Central memory CD4-positive, alpha-beta T cell (primary cell): Measurements from ENCODE around the gene CYSRT1.

ENCODE experiments used
- DNase-seq: peaks from one replicate; pipeline ENCODE4 v3.0.0; 2022

Gene CYSRT1

GRCh38 chr9:137227054-137227852, 2.3 kb downstream of the CYSRT1 start, which contains the start of gene RNF224:
RNF224 (plus strand) TSS chr9:137227502; CDS start chr9:137228336, 834 bp downstream.
- DNase-seq = peak; percentile 70

DNA sequence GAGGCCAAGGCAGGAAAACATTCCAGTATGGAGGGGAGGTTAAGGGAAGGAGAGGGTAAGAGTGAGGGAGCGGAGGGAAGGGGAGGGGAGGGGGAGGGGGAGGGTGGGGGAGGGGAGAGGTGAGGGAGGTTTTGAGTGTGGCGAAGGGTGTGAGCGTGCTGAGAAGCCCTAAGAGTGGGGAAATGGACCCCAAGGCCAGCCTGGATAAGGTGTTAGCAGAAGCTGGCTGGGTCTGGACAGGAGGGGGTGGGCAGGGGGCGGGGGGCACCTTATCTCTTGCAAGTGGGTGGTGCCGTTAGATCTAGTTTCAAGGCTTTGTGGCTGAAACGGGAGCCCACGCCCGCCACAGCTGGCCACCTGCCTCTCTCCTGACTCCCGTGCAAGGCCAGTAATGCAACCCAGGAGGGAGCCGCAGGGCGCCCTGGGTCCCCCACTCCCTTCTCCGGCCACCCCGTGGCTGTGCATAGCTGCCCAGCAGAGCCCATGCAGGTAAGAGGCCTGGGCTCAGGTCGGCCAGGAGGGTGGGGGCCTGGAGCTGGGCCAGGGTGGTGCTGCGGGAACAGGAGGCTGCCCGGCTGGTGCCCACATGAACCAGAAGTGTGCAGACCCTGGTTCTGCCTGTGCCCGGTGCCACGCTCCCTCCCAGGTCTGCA, 3.0 kb downstream of the CYSRT1 start:
- DNase-seq = no peak

DNA sequence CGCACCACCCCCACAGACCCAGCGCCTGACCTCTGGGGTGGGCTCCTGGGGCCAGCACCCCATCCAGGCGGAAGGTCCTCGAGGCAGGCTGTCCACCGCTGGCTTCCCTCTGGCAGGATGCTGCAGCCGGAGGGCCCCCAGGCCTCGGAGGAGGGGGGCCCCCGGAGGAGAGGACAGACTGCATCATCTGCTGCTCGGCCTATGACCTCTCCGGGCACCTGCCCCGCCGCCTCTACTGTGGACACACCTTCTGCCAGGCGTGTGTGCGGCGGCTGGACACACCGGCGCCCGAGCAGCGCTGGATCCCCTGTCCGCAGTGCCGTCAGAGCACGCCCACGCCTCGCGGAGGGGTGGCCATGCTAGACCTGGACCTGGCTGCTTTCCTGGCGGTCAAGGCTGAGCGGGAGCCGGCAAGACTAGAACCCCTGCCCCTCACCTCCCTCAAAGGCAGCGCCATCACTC, 3.6 kb downstream of the CYSRT1 start:
- DNase-seq = no peak

DNA sequence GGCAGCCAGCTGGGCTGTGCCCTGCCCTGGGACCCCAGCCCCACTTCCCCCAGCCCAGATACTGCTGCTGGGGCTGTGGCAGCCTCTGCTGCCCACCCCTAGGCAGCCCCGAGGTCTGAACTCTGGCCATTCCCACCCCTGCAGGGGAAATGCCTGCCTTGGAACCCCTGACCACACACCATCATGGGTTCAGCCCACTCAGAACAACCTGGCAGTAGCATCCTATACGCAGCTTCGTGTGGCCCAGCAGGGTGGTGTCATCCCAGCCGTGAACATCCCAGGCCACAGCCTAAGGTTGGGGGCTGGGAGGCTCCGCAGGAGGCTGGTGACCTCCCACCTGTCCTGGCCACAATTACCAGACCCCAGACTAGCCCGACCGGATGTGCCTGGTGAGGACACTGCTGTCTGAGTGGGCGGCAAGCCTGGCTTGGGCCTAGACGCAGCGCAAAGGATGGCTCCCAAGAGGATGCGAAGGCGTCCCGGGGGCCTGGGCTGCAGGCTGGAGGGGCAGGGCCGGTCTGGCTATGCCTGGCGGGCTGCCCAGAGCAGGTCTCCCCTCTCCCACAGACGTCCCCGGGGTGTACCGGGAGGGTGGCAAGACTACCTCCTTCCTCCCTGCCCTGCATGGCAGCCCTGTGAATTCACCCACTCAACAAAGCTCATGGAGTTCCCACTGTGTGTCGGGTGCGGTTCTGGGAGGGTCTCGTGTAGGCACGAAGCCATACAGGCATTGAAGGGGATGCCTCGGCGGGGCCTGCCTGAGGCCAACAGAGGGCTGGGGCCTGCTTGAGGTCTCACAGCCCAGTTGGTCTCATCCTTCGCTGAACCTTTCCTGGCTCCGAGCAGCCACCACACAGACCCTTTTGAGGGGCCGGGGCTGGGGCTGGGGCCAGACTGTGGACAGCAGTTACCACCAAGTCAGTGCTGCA, 4.3 kb downstream of the CYSRT1 start:
- DNase-seq = no peak

DNA sequence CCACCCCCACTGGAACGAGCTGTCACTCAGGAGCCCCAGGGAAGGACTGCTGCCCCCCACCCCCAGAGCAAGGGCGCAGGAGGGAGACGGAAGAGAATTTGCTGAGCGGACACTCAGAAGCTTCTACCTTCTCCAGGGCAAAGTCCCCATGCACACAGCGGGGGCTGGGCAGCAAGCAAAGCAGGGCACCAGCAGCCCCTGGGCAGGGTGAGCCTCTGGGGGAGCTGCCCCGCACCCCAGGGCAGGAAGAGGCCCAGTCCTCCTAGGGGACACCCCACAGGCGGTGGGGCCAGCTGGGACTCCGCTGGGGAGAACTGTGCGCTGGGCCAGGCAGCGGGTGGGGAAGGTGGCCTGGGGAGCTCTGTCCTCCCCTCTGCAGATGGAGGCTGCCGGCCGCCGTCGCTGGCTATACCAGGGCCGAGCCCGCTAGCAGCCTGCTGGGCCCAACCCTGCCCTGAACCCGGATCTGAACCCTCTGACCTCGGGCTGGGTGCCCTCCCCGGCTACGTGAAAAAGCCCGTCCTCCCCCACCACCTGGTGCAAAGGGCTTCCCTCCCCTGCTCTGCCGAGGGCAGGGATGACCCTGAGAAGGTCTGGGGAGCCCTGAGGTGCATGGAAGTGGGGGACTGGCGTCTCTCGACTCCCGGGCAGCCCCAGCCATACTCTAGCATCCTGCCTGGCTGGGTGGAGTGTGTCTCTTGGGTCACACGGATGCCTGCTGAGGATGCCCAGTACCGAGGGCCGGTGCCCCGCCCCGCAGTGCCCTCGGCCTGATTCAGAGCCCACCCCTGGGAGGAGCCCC, 5.1 kb downstream of the CYSRT1 start:
- no peak for DNase-seq

DNA sequence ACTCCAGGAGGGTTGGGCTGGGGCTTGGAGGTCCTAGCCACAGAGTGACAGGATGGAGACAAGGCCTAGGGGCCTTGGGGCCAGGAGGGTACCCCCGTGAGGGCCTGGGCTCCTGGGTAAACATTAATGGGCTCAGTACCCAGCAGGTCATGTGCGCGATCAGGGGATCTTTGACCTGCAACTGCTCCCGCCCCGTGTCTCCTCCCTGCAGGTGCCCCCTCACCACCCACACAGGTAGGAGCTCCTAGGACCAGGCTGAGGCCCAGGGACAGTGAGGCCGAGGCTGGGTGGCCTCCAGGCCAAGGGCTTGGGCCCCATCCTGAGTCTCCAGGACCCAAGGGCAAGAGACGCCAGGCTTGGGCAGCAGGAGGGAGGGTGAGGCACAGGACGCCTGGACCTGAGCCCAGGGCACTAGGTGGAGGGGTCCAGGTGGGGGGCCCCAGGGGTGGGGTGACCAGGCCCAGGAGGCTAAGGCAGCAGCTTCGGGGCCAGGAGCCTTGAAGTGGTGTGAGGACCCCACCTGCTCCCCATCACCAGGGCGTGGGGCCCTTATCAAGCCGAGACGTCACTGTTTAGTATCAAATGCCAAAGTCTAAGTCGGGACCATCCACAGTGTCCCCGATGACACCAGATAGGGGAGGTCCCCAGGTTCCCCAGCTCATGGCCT, 5.9 kb downstream of the CYSRT1 start, which contains the start of gene SLC34A3:
Gene SLC34A3, plus strand, starts transcription at position 197 of the 667 bp plus-strand sequence. CDS start 802 bp downstream, outside the sequence.
- no peak for DNase-seq

DNA sequence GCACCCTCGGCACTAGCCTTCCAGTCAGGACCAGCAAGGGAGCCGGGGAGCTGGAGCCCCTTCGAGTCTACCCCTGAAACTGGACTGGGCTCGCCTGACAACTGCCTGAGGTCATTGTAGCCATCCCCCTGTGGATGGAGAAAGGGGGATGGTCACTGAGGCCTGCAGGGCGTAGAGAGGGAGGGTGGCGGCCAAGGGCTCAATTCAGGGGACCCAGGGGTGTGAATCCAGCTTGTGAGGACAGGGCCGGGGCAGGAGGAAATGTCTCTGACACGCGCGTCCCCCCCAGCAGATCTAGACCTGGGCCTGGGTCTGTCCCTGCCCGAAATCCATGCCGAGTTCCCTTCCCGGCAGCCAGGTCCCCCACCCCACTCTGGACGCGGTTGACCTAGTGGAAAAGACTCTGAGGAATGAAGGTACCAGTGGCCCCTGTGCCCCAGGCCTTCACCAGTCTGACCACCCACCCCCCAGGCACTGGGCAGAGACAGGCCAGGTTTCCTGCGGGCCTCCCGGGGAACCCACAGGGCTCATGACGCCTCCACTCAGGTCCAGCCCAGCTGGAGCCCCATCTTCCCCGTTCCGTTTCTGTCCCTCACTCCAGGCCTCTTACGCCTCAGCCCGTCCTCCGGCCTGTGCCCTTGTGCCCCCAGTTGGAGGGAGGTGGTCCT, 6.5 kb downstream of the CYSRT1 start:
- no peak for DNase-seq

GRCh38 chr9:137232101-137232500, 7.1 kb downstream of the CYSRT1 start:
- no peak for DNase-seq

DNA sequence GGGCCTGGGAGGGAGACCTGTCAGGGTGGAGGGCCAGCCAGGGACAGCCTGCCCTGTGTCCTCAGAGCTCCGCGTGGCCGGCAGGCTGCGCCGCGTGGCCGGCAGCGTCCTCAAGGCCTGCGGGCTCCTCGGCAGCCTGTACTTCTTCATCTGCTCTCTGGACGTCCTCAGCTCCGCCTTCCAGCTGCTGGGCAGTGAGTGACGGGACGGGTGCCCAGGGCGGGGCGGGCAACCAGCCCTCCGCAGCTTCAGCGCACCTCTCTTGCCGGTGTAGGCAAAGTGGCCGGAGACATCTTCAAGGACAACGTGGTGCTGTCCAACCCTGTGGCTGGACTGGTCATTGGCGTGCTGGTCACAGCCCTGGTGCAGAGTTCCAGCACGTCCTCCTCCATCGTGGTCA, 7.5 kb downstream of the CYSRT1 start:
- DNase-seq = no peak

DNA sequence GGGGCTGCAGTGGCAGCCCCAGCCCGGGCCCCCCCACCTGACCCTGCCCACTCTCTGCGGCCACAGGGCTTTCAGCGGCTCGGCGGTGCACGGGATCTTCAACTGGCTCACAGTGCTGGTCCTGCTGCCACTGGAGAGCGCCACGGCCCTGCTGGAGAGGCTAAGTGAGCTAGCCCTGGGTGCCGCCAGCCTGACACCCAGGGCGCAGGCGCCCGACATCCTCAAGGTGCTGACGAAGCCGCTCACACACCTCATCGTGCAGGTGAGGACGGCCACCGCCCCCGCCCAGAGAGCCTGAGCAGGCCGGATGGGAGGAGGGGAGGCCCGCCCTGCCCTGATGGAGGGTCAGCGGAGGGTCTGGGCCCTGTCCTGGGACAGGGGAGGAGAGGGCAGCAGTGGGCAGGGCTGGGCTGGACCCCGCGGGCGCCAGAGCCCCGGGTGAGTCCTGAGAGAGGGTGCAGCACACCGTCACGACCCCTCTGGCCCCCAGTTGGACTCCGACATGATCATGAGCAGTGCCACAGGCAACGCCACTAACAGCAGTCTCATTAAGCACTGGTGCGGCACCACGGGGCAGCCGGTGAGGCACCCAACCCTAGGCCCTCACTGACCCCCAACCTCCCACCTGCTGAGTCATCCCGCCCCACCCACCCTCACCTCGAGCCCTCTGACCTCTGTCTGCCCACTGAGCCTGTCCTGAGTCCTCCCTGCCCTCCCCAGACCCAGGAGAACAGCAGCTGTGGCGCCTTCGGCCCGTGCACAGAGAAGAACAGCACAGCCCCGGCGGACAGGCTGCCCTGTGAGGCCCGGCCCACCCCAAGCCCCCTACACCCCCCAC, 8.4 kb downstream of the CYSRT1 start:
- no peak for DNase-seq

DNA sequence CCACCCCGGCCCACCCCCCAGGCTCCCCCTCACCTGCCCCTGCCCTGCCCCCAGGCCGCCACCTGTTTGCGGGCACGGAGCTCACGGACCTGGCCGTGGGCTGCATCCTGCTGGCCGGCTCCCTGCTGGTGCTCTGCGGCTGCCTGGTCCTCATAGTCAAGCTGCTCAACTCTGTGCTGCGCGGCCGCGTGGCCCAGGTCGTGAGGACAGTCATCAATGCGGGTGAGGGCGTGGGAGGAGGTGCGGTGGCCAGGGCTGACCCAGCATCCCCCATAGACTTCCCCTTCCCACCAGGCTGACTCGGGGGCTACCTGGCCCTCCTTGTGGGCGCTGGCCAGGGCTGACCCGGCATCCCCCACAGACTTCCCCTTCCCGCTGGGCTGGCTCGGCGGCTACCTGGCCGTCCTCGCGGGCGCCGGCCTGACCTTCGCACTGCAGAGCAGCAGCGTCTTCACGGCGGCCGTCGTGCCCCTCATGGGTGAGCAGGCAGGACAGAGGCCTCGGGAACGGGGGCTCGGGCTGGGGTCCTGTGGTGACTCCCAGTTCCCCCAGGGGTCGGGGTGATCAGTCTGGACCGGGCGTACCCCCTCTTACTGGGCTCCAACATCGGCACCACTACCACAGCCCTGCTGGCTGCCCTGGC, 9.2 kb downstream of the CYSRT1 start:
- DNase-seq = no peak

GRCh38 chr9:137234758-137235423, 9.9 kb downstream of the CYSRT1 start:
- DNase-seq = no peak

DNA sequence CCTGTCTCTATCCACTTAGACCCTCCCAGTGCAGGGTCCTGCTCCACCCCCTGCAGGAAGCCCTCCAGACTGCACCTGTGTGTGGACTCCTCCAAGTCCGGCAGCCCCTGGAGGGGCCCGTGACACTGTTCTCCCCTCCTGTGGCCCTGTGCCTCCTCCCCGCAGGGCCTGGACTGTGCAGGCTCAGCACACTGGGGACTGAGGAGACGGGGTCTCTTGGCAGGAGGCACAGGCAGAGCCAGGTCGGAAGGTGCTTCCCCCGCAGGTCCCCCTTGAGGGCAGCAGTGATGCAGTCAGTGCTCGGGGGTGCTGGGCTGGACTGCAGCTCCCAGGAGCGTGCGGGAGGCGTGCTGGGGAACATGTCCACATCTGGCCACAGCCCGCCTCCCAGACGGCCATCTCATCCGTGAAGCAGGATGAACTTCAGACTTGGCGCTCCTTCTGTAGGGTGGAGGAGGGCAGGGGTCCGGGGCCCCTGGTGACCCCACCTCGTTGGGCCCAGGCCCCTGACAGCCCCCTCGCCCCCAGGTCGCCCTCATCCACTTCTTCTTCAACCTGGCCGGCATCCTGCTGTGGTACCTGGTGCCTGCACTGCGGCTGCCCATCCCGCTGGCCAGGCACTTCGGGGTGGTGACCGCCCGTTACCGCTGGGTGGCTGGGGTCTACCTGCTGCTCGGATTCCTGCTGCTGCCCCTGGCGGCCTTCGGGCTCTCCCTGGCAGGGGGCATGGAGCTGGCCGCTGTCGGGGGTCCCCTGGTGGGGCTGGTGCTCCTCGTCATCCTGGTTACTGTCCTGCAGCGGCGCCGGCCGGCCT, 10.7 kb downstream of the CYSRT1 start:
- DNase-seq = no peak

GRCh38 chr9:137236238-137236935, 11.4 kb downstream of the CYSRT1 start:
- peak; percentile 83 for DNase-seq

DNA sequence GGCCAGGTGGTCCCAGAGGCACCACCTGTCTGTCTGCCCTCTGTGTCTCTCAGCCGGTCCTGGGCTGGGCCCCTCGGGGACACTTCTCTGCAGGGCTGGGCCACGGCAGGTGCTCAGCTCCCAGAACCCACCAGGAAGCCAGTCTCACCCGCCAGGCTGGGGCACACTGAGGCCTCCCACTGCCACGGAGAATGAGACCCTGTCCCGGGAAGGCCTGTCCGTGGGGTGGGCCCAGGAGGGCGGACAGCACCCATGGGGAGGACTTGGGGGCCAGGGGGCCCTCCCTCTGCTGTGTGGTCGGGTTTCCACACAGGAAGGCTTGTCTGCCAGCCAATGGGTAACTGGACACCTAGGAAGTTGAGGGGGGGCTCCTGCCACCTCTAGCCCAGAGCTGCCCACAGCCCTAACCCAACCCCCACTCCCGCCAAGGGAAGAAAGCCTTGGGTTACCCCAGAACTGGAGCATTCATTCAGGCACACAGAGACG, 12.0 kb downstream of the CYSRT1 start:
- DNase-seq = no peak

GRCh38 chr9:137237759-137238726, 13.1 kb downstream of the CYSRT1 start:
- DNase-seq = no peak
